HG03025 (cell line): Measurements from ENCODE around the gene GPAT3.
"Not testable (repeated sequence)": the region's sequence is repeated elsewhere in the genome, so short reads cannot be mapped to it uniquely, and the experiment has no call there.

ENCODE experiments used
- ATAC-seq: cut with Tn5 transposase; IDR thresholded peaks from one replicate; pipeline ENCODE4 v1.9.1; 2021; ENCODE audit warnings: mild to moderate bottlenecking, moderate library complexity; ENCODE audit not compliant: unreplicated experiment, low FRiP score

GPAT3 gene

DNA sequence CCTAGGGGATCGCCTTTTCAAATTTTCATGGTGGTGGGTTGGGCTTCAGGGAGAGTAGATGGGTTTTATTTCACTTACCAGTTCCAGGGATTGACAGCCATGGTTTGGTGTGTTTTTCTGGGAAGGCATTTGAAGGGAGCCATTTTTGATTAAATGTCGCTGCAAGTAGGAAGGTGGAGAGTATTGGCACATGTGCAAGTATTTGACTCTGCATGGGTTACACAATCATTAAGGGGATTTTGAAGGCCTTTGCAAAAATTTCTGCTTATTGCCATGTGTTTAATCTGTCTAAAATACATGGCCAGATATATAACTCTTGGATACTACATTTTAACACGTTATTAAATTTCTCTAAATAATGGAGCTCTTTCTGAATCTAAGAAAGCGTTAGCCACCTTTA, 55.1 kb downstream of the GPAT3 start:
- ATAC-seq, result no peak

DNA sequence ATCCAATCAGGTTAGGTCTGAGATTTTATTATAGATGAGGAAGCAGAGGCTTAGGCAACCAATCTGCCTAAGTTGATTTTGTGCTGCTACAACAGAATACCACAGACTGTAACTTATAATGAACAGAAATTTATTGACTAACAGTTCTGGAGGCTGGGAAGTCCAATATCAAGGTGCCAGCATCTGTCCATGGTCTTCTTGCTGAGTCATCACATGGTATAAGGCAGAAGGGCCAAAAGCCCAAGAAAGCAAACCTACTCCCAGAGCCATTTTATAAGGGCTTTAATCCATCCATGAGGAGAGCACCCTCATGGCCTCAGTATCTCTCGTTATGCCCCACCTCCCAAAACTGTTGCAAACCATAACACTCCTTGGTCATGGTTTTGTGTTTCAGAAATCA, 55.8 kb downstream of the GPAT3 start:
- no peak for ATAC-seq

DNA sequence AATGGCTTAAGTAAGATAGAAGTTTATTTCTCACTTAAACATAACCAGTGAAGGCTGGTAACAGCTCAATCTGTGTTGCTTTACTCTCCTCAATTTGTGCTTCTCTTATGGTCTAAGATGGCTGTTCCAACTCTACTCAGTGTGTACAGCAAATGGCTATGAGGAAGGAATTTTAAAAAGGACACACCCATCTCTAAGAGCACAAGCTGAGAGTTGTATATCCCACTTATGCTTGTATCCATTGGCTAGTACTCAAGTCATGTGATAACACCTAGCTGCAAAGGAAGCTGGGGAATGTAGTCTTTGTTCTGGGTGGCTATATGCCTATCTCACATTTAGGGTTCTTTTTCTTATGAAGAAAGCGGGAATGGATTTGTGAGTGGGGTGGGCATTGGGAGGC, 63.3 kb downstream of the GPAT3 start:
- ATAC-seq, result no peak

DNA sequence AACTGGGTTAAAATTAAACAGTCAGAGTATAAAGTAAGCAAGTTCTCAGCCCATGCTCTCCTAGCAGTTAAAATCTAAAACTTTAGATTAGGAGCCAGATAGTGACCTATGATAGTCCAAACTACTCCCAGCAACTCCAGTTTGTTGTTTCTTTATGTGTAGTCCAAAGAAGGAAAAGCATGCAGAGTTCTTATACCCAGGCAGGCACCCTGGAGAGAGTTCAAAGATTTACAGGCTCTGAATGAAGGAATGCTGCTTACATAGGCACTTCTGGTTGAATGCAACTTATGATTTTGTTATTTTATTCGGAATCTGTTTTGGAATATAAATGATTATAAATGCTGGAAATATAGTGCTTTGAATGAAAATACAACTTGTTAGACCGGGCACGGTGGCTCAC, 67.2 kb downstream of the GPAT3 start:
- ATAC-seq, result no peak

DNA sequence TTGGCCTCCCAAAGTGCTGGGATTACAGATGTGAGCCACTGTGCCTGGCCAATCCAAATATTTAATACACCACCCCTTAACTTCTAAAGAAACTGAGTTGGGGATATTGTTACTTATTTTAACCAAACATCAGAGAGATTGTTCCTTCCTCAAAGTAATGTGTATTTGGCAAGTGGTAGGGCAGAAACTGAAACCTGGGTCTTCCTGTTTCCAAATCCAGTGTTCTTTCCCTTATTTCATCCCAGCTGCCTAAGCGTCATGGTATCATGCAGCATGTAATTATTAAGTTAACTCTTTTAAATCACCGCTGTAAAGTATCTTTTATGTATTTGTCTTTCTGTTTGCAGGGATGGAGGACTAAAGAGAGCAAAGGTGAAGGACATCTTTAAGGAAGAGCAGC, 68.4 kb downstream of the GPAT3 start:
- ATAC-seq, result no peak

DNA sequence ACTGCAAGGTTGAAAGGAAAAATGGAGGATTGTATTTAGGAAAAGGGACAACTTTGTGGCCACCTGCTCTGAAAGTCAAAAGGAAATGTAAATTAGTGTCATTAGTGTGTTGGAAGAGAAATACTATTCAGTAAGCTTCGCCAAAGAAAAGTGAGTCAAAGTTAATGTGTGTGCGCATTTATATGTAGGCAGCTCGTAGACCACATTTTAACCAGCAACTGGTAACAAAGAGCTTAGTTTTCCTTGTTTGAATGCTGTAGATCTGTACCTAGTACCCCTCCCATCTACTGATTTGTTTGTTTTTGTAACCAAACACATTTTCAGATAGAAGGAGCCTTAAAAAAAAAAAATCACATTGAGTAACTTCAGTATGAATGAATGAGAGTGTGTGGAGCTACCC, 69.3 kb downstream of the GPAT3 start:
- no peak for ATAC-seq

DNA sequence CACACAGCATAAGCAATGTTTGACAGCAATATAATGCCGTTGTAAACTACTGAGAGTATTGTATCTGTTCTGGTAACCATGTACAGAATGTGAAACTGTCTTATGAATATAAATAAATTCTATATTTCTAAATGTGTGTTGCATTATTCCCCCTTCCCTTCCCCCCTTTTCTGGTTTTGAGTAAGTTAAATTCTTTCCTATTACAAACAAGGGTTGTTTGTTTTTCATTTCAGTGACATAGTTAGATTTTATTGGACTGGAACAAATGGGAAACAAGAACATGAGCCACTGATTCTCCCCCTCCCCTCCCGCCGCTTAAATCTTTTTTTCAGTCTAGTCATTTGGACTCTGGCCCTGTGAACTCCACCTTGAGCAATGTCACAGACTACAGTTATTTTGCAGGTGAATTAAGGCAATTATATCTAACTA, 69.8 kb downstream of the GPAT3 start:
- ATAC-seq, result no peak

DNA sequence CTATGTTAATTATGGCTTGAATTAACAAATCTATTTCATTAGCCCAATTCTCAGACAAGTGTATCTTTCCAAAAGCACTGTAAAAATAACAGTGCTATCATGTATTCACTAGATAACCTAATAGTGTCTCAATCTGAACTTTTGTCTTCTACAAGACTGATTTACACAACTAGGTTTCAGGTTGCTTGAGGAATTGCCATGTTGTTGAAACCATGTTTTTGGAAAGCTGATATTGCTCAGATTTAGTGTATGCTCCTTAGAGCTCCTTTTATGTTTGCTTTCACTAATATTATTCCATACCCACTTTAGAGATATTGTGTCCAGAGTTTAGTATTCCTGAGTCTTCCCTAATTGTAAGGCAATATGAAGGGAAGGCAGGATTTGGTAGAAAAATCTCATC, 70.6 kb downstream of the GPAT3 start:
- ATAC-seq, result no peak

DNA sequence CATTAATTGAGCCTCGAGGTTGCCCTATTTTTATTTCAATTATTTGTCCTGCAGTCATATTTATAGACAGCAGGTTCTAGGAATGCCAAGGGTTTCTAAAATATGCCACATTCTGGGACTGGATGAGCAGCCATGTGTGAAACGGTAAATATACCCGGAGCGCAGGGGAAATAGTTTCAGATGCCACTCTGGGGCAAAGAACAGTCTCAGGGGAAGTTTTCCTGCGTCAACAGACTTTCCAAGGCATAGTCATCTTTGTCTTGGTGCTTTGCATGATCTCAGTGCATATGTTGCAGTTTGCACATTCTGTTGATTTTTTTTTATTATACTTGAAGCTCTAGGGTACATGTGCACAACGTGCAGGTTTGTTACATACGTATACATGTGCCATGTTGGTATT, 71.0 kb downstream of the GPAT3 start:
- no peak for ATAC-seq

DNA sequence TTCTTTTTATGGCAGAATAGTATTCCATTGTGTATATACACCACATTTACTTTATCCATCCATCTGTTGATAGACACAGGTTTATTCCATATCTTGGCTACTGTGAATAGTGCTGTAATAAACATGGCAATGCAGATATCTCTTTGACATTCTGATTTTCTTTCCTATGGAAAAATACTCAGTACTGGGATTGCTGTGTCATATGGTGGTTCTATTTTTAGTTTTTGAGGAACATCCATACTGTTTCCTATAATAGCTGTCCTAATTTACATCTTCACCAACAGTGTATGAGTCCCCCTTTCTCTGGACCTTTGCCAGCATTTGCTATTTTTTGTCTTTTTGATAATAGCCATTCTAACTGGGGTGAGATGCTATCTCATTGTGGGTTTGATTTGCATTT, 73.5 kb downstream of the GPAT3 start:
- ATAC-seq, result no peak

DNA sequence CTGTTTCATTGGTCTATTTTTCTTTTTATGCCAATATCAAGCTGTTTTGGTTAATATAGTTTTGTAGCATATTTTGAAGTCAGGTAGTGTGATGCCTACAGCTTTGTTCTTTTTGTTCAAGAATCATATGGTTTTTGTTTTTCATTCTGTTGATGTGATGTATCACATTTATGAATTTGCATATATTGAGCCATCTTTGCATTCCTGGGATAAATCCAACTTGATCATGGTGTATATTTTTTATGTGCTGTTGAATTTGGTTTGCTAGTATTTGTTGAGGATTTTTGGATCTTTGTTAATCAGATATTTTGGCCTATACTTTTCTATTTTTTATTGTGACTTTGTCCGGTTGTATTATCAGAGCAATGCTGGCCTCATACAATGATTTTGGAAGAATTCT, 74.8 kb downstream of the GPAT3 start:
- no peak for ATAC-seq

DNA sequence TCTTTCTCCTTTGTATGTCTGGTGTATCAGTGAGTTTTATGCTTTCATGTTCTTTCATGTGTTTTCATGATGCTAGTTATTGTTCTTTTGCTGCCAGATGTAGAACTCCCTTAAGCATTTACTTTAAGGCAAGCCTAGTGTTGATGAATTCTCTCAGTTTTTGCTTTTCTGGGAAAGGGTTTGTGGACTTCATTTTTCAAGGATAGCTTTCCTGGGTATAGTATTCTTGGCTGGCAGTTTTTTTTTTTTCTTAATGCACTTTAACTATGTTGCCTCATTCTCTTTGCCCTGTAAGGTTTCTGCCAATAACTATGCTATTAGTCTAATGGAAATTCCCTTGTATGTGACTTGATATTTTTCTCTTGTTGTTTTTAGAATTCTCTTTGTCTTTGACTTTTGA, 77.1 kb downstream of the GPAT3 start:
- no peak for ATAC-seq

DNA sequence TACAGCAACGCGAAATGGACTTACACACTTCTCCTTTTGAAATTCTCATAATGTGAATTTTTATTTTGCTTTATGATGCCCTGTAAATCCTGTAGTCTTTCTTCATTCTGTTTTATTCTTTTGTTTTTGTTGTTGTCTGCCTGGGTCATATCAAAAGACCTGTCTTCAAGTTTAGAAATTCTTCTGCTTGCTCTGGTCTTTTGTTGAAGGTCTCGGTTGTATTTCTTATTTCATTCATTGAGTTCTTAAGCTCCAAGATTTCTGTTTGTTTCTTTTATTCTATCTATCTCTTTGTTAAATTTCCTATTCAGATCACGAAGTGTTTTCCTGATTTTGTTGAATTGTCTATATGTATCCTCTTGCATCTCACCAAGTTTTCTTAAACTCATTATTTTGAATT, 78.1 kb downstream of the GPAT3 start:
- no peak for ATAC-seq

DNA sequence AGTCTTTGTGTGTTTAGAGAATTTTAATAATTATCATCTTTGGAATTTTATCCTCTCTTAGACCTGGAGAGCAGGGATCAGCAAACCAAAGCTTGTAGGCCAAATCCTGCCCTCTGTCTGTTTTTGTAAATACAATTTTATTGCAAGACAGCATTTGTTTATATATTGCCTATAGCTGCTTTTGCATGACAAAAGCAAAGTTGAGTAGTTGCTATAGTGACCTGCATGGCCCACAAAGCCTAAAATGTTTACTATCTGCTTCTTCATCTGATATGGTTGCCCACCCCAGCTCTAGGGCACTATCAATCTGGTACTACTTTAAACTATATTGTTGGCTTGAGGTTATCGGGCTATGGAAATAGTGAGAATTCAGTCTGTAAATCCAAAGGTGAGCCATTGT, 80.3 kb downstream of the GPAT3 start:
- no peak for ATAC-seq

DNA sequence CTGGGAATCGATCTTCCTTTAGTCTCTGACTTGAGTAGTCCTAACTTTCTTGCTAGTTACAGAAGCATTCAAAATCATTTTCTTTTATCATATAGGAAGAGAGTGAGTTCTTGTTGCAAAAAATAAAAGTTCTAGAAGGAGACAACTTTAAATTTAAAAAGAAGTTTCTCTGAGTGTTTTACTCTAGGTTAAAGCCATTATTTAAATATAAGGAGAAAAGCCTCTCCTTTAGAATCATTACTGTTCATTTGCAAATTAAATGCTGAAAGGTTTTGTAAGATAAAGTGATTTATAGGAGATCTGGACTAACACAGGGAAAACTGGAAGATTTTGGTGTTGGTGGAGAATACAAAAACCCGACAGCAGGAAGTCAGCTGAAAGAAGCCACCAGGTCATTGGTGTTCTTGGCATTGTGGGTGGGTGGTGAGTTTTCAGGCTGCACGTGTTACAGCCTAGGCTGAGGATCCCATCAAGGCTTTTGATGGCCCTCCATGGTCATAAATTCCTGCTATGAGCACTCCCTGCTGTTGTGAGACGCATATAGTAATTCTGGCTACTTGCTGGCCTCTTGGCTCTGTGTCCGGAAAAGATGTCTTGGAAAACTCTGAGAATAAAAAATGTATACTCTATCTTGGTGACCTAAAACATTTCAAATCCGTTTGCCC, 81.6 kb downstream of the GPAT3 start:
- ATAC-seq, result no peak

DNA sequence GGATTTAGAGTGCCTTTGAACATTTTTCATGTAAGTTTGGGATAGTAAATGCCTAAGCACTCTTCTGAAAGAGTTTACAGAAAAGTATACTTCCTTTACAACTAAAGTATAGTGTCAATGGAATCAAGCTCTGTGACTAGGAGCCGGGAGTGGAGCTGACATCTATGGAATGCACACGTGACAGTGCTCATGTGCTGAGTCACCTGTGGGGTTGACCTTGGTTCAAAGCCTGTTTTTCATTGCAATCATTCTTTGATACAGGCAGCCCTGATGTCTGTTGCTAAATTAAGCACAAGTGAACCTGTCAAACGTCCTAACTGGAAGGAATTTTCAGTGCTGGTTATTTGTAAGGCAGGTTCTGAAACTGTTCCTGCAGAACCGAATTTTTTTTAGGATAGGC, 82.5 kb downstream of the GPAT3 start:
- ATAC-seq, result no peak

DNA sequence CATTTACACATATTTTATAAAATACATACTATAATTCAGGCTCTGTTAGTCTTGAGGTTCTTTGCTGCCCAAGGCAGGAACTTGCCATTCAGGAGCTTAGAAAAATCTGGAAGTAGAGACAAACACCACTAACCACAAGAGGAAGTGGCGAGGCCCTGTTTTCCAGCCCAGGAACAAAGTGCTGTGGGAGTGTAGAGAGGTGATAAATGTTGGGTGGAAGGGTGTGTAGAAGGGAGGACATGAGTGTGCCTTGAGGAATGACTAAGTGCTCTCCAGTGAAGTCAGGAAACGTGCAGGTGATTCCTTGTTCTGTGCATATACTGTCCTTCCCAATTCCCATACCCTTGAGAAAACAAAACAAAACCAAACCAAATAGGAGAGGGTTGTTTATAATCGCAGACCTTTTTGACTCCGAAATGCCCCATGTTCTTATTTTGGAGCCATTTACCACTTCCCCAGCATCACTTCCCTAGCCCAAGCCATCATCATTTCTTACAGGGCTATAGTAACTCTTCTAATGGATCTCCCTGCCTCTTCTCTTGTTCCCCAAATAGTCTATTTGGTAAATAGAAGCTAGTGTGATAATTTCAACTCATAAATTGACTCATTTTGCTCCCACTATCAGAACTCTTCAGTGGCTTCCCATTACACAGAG, 83.2 kb downstream of the GPAT3 start:
- no peak for ATAC-seq

DNA sequence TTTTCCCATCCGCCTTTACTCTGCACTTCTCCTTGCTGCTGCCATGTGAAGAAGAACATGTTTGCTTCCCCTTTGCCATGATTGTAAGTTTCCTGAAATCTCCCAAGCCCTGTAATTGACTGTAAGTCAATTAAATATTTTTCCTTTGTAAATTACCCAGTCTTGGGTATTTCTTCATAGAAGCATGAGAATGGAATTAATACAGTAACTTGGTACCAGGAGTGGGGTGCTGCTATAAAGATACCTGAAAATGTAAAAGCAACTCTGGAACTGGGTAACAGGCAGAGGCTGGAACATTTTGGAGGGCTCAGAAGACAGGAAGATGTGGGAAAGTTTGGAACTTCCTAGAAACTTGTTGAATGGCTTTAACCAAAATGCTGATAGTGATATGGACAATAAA, 86.2 kb downstream of the GPAT3 start:
- not testable (repeated sequence) for ATAC-seq

DNA sequence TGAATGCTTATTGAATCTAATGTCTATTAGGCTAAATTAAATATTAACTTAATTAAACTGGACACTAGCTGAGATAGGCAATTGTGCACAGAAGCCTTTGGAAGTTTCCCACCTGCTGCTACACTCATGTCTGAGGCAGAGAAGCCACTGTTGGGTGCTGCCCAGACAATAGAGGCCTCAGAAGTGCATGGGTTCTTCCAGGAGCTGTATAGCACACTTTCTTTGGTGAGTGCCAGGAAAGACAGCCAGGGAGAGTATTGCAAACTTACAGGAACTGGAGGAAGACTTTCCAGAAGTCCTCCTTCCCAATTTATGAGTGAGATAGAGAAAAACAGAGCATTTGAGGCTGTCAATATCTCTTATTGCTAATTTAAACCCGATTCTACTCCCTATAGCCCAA, 89.9 kb downstream of the GPAT3 start:
- ATAC-seq, result no peak

DNA sequence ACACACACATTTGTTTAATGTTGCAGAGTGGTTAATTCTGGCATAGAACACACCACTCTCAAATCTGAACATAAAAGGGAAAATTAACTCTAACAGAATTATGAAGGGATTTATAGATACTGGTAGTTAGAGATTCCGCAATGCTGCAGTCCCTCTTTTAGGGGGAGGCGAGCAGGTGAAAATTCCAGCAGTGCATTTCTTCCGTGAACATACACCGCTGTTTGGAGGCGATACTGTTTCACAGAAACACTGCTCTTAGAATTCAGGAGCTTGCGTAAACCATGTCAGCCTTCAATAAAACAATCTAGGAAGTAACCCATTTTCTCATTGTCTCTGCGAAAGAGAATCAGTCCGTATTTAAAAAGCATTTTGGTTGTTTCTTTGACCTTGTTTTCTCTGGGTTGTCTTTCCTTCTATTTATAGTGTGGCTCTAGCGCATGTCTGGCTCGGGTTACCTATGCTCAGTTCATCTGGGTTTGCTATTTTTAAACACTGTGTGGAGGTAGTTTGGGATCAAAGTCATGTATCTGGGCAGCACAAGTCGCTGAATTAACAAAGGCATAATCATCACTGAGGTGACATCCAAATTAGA, 90.4 kb downstream of the GPAT3 start:
- ATAC-seq, result no peak

DNA sequence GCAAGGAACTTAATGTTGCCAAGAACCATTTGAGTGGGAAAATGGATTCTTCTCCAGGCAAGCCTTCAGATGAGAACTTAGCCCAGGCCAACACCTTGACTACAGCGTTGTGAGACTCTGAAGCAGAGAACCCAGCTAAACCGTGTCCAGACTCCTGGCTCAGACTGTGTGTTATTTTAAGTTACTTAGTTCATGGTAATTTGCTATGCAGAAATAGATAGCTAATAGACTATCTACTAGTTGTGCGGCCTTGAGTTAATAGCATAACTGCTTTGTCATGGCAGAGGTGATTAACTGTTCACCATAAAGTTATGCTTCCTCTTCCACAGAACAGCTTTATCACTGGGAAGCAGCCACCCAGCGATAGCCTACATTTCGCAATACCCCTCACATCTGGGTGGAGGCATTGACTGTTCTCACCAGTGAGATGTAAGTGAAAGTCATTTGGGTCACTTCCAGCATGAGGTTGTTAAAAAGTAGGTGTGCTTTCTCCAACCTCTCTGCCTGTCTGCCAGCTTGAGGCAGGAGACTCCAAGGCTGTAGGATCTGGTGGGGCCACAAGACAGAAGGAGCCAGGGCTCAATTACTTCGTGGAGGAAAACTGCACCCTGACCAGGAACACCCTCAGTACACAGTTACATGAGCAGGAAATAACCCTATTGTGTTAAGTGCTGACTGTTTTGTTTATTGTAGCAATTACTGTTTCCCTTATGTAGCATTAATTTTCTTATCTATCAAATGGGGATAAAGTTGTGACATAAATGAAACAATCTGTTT, 94.2 kb downstream of the GPAT3 start:
- no peak for ATAC-seq
